NCI-H187 treated with DMSO at 0.1 percent for 48 hours (cell line): ENCODE data around the gene ABLIM2.
A peak's percentile ranks its signal among the peaks of the same experiment; 100 is the strongest.

Experiments used
- DNase-seq: peaks from one replicate; lab custom pipeline; 2025; lab: John Stamatoyannopoulos, UW

The ABLIM2 gene

GRCh38 chr4:8192748-8193738 lies 34.4 kb upstream of the ABLIM2 start:
- DNase-seq, result peak; percentile 58

DNA sequence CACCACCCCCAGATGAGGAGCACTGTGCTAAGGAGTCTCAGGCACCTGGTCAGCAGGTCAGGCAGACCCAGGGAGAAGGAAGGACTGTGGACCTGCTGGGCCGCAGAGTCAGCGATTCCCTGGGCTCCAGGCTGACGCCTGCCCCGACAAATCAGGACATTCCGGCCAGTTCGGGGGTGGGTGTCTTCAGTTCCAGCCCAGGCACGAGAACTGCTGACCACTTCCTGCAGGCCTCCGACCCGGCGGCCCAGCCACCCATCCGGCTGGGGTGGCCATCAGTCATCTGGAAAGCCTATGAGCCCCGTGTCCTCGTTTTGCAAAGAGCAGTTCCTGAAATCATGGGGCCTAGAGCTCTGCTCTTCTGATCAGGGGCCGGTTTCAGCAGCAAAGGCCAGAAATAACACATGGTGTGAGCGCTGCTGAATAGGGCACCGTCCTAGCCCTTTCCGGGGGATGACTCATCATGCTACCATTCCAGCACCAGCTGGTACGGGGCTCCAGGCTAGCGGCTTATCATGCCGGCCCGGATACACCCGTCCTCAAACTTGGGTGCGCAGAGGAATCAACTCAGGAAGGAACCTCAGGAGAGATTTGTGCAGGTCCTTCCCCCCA lies 32.6 kb upstream of the ABLIM2 start:
- no peak for DNase-seq

DNA sequence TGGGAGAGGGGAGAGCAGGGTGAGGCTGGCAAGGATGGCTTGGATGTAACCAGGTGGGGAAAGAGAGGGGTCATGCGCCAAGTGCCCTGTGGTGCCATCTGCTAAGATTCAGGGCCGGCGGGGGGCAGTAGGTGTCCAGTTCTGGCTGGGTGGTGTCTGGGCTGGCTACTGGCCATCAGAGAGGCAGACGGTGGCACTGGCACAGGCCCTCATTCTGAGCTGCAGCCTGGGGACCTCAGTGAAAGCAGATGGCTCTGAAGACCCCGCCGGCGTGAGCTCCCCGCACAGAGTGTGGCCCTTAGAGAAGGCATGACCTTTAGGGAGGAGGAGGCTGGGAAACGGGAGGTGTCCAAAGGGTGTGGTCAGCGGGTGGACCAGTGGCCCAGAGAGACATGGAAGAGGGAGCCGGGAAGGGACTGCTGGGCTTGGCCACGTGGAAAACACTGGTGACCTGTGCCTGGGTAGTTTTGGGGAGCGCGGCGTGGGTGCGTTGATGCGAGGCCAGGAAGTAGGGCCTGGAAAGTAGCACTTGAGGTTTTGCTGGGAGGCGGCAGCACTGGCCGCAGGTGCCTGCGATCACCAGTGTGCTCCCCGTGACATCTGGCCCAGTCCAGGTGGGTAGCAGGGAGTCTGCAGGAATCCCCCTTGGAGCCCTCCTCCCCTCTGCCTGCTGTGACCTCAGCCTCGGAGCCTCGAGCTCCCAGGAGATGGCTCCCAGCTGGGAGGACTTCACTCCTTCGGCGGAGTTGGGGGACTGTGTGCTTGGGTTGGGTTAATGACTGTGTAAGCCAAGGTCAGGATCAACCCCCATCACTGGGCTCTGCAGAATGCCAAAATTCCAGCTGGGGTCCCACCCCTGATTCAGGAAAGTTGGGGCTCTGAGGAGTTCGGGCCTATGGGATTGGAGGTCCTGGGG lies 31.2 kb upstream of the ABLIM2 start:
- no peak for DNase-seq

DNA sequence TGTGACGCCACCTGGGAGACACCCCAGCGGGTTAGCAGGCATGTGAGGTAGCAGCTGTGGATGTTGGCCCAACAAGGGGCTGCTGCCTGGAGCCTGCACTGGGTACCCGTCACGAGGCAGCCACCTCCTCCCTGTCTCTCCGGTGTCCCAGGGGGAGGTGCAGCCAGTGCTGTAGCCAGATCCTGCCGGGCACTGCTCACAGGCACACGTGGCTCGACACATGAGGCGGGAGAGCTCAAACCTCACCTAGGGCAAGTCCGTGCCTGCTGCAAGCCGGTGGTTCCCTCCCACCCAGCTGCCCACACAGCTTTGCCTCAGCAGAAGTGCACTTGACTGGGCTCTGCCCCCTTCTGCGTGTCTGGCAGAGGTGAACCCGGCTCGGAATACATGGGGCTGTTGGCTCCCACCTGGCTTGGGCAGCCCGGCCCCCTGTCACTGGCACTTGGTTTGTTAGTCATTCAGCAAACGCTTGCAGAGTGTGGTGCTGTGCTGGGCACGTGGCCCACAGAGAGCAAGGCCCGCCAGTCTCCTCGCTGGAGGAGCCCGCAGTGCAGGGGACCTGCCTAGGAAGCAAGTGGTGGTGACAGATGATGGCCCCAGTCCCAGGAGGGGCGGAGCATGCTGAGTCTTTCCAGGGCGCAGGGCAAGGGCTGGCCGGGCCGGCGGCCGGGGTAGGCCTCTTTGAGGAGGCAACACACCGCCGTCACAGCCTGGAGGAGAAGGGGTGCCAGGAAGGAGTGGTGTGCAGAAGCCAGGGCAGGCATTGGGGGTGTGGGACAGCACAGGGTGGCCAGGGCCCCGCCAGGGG lies 30.3 kb upstream of the ABLIM2 start:
- DNase-seq, result peak; percentile 87

GRCh38 chr4:8188085-8188484 lies 29.5 kb upstream of the ABLIM2 start:
- DNase-seq, result no peak

DNA sequence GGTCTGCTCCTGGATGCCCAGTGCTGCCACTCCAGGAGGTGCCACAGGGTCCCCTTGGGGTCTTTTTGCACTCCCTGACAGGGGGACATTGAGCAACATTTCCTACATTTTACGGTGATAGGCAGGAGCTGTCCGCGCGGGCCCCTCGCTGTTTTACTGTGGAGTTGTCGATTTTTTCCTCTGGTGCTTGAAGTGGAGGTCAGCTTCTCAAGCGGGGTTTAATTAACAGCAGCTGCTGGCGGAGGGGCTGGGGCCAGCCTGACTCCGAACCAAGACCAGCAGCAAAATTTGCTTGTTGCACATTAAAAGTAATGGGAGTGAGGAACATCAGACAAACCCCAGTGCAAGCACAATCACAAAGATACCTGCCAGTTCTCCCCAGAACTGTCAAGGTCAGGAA lies 27.3 kb upstream of the ABLIM2 start:
- DNase-seq, result no peak

DNA sequence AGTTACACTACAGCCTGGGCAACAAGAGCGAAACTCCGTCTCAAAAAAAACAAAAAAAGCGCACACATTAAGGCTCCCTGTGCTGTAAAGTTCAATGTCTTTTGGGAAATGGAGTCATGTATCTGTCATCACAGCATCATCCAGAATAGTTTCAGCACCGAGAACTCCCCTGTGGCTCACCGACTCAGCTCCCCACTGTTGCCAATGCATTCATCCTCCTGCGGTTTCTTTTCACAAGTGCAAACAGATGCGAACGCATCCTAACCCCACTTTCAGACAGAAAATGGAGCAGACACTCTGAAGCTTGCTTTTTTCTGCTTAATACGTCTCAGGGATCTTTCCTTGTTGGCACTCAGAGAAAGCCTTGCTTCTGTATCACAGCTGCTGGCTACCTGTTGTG lies 26.7 kb upstream of the ABLIM2 start:
- DNase-seq, result no peak

DNA sequence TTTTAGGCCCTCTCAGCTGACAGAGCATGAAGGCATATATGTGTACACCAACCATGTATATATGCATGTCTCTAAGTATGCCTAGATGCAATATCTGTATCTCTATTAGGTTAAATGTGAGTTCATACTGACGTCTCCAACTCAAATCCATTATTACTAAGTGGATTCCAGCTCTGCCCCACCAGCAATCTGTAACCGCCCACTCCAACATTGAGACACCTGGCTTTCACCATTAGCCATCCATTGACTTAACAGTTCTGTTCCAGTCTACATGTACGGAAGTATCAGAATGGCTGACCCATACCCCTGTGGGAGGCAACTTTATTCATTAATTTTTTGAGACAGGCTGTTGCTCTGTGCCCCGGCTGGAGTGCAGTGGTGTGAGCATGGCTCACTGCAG lies 25.4 kb upstream of the ABLIM2 start:
- DNase-seq, result no peak

DNA sequence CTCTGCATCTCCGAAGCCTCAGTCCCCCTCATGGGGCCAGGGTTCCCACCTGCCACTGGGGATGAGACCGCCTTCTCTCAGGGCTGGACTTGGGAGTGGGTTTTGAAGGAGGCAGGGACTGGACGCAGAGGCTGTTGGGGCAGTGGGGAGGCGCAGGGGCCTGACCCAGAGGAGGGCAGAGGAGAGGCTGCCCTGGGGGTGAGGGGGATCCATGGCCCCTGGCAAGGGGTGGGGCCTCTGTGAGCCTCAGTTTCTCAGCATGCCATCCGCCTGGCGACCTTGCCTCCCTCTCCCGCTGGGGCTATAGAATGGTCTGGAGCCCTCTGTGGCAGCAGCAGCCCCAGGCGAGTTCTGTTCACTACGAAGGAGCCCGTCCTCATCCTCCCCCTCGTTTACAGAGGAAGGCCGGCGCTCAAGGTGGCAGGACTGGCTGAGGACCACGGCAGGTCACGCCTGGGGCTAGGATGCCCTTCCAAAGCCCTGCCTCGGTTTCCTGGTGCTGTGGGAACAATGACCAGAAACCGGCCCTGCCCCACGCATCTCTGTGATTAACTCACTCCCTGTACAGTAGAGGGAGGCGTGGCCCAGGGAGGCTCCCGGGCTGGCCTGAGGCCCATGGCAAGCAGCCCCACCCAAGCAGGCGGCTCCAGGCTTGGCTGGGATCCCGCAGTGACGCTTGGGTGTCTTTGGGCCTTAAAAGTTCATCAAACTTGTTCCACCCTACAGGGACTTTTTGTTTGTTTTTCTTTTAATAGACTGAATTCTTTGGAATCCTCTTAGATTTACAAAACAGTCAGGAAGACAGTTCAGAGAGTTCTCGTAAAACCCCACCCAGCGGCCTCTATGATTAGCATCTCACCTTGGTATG lies 24.5 kb upstream of the ABLIM2 start:
- no peak for DNase-seq

DNA sequence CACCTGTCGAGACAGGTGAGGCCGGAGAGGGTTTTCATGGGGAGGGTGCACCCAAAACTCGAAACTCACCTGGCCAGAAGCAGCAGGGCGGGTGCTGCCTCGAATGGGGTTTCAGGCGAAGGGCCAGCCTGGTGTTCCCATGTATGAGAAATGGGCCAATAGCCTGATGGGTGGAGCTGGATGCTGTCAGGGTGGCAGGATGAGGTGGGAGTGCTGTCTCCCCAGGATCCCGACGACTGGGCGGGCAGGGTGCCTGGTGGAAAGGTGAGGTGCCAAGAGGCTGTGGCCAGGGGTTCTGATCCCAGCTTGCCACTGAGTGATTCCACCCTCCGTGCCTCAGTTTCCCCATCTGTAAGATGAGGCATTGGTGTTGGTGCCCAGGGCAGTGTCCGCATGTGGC lies 23.7 kb upstream of the ABLIM2 start:
- DNase-seq, result no peak

DNA sequence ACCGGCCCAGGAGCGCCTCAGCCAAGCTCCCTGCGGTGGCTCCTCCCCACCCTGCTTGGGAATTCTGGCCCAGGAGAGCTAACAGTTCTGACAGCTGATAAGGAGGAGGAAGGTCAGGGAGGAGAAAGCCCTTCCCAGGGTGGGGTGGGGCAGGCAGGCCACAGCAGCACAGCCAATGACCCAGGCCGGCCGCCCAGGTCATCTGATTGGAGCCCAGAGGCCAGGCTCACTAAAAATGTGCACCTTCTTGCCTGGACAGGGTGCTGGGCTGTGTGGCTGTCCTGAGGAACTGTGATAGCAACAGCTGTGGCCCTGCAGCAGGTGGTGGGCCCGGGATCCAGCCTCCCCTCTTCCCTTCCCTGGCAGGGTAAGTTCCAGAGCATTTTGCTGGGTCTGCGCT lies 23.2 kb upstream of the ABLIM2 start:
- DNase-seq, result no peak

GRCh38 chr4:8181119-8181518 lies 22.5 kb upstream of the ABLIM2 start:
- DNase-seq, result no peak

DNA sequence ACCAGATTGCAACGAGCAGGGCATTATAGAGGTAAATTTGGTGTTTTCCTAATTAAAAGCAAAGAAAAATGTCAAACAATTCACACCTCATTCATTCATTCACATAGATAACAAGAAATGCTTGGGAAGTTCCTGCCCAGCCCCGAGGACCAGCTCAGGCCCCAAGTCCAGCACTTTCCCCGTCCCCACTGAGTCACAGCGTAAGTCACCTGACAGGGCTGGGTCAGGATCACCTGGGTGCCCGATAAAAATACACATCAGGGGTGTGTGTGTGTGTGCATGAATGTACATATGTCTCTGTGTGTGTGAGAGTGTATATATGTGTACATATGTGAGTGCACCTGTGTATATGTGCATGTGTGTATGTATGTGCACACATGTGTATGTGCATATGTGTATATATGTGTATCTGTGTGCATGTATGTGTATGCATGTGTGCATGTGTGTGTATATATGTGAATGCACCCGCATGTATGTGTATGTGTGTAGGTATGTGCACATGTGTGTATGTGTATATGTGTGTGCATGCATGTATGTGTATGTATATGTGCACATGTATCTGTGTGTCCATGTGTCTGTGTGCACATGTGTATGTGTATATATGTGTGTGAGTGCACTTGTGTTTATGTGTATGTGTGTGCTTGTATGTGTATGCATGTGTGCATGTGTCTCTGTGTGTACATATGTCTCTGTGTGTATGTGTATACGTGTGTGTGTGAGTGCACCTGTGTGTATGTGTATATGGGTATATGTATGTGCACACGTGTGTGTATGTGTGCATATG lies 21.9 kb upstream of the ABLIM2 start:
- DNase-seq, result no peak

DNA sequence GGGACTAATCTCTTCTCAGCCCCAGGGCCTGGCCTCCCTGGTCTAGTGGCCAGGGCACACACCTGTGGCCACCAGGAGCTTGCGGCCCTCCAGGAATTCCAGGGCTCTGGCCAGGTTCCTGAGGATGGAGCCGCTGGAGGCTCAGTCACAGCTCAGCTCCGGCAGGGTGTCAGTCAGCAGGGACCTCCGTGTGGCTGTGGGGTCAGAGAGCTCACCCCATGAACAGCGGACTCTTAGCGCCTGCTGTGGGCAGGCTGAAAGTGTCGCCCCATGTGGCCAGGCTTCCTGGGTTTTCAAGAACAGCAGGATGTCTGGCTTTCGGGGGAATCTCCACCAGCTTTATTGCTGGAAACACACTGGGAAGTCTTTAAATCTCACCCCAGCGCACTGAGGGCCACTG lies 21.2 kb upstream of the ABLIM2 start:
- no peak for DNase-seq

- no peak for DNase-seq
Observed at GRCh38 chr4:8179074-8179473, 20.5 kb upstream of the ABLIM2 start.

DNA sequence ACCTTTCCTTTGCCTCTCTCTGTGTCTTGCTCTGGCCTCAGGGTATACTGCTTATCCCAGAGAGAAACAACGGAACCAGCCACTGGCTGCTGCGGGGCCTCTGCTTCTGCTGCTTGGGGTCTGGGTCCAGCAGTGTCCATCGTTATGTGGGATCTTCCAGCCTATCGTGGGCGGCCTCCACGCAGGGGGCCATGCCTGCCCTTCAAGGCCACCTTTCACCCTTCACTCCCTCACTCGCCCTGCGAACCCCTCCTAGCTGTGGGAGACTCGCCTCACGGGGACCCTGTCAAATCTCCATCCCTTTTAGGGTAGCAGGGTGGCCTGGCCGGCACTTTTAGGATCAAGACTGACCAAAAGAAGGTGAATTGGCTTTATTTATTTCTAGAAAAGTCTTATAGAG lies 19.3 kb upstream of the ABLIM2 start:
- no peak for DNase-seq

- no peak for DNase-seq
Observed at GRCh38 chr4:8177552-8177951, 18.9 kb upstream of the ABLIM2 start.

DNA sequence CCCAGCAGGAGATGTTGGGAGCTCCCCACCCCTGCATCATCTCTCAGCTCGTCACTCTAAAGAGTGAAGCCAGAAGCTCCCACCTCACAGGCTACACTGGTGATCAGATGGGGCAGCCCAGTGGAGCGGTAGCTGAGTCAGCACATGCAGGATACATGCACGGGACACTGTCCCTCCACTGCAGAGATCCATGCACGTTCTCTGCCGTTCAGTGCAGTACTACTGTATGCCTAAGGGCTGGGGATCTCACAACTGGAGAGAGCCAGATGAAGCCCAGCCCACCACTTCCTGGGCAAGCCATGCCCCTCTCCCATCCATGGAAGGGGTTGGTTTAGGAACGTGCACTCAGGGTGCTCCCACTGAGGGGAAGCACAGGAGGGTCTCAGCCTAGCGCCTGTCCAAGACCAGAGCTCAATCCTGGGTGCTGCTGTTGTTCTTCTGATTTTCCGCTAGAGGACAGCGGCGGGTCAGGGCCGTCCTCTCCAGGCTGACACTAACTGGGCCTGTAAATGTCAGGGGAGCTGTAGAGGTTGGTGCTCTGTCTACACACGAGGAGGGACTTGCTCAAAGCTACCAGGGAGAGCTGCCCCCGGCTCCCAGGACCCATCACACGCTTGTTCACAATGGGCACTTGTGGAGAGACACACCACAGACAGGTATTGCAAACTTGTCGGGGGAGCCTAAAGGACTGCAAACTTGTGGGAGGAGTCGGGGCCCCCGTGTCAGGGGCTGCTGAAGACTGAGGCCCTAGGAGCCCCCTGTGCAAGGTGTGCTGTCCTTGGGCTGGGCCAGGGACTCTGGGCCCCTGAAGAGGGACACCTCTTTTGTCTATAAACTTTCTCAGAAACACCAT lies 18.2 kb upstream of the ABLIM2 start:
- no peak for DNase-seq

GRCh38 chr4:8175686-8176085 lies 17.1 kb upstream of the ABLIM2 start:
- DNase-seq, result no peak
